IPS-11a (cell line): ENCODE results near the gene GALNT2.

Source experiments
- H3K4me3 ChIP-seq: one replicate; pipeline ENCODE4 v1.5.1; 2013; ENCODE audit warnings: low read depth, low read length, control low read depth

Gene GALNT2

DNA sequence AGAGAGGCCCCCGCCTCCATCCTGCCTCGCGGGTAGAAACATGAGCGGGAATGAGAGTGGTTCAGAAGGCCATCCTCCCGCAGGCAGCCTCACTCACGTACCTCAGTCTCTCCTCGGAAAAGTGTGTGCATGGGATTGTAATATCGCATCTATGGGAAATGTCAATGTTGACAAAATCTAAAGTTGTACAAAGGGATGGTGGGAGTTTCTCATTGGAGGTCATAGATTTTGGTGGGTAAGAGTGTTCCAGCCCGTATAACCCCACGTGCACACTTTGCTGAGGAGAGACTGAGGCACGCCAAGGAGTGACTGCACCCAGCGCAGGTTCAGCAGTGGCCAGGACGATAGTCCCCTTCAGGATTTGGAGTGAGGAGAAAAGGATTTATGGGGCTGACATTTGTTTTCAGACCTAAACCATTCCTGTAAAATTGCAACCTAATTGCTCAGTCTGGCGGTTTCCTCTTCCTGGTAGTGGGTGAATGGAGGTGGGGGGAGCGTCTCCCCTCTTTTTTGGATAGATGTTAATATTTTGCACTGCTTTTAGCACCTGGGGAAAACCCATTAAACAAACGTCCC is 59.6 kb downstream of the GALNT2 start:
- H3K4me3 ChIP-seq: no peak overlapping the region

DNA sequence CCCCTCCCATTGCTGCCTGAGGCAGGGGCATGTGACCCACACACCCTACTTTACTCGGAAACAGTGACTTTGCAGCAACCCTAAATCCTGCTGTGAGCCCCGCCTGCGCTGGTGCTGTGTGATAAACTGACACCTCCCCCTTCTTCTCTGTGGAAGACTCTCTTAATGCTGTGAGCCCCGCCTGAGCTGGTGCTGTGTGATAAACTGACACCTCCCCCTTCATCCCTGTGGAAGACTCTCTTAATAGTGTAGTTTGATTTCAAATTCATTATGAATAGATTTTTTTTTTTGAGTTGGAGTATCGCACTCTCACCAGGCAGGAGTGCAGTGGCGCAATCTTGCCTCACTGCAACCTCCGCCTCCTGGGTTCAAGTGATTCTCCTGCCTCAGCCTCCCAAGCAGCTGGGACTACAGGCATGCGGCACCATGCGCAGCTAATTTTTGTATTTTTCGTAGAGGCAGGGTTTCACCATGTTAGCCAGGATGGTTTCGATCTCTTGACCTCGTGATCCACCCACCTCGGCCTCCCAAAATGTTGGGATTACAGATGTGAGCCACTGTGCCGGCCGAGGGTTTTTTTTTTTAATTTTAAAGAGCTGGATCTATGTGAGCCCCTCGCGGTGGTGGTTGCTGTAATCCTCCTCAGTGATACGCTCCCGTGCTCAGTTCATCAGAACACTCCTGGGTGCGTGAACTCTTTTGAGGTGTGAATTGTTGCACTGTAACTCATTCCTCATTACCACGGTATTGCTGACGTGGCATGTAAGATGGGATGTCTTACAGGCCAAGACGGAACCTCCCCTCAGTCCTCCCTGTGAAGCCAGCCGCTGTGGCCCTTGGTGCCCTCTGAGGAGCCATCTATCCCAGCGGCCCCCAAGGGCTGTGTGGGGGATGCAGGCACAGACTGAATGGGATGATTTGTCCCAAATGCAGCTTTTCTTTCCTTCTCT is 60.3 kb downstream of the GALNT2 start:
- H3K4me3 ChIP-seq: no peak overlapping the region

DNA sequence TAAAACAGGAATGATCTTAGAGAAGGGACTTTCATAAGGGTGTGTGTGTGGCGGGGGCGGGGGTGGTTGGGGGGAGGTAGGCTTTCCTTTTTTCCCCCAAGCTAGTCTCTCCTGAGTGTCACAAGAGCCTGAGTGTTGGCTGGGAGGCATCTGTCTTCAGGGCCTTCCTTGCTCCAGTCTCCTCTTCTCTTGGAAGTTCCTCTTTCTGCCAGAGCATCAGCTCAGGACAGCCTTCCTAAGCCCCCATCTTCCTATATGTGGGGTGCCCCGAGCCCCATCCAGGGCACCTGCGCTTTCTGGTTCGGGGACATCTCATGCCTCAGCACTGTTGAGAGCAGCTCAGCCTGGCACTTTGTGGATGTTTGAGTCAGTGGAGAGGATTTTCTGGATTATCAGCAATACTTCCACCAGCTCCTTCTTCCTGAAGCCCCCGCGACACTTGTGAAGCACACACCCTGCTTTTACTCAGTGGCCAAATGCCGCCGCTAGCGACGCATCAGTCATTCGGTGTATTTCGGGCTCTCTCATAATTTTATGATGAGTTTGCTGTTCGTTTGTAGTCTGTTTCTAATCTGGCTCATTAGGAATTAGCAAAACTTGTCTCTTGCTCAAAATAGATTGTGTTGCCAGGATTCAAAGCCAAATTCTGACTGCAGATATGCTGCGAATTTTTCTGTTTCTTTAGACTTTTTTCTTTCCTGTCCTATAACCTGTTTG is 61.7 kb downstream of the GALNT2 start:
- no peak overlapping the region for H3K4me3 ChIP-seq

DNA sequence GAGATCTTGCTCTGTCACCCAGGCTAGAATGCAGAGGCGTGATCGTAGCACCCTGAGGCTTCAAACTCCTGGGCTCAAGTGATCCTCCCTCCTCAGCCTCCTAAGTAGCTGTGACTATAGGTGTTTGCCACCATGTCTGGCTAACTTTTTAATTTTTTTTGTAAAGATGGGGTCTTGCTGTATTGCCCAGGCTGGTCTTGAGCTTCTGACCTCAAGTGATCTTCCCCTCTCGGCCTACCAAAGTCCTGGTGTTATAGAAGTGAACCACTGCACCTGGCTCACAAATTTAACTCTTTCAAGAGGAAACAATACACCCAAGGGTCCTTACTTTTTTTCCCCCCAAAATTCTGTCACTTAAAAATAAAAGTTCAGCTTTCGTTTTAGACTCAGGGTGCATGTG is 62.3 kb downstream of the GALNT2 start:
- H3K4me3 ChIP-seq: no peak overlapping the region

DNA sequence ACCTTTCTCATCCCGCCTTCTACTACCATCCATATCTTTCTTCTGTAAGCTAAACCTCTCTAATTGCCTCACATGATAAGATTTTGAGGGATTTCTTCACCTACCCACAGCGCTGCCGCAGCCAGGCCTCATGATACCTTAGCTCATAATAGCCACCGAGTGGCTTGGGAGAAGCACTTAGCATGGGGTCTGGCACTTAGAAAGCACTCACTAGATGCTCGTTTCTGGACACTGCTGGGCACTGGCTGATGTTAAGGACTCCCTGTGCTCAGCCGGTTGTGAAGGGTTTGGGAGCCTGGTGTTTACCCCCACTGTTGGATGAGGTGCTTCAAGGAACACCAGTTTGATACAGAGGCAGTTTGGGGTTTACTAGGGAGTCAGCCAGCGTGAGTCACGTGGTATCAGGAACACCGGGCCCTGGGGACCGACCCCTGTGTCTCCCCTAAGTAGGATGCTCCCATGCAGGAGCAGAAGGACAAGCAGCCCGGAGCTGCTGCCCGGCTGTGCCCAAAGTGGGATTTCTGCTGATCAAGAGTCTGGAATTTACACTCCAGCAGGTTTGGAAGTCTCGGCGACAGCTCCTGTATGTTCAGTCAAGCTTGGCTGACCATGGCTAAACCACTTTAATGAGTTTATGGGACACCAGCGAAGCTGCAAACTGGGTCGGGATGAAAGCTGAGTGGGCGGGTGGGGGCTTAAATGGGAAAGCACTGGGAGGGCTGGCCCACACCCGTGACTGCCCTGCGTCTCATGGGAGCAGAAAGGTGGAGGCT is 63.3 kb downstream of the GALNT2 start:
- no peak overlapping the region for H3K4me3 ChIP-seq

DNA sequence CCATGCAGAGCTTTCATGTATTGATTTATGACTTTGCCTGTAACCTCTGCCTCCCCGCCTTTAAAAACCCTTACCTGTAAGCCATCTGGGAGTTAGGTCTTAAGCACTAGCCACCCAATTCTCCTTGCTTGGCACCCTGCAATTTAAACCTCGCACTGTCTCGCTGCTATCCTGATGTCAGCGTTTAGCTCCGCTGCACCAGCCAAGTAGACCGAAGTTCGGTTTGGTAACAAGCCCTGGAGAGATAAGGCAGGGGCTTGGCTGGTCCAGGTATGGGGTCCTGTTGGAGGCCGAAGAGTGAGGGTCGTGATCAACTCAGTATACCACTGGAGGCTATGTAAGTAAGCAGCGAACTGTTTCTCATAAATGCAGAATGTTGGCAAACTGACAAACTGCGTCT is 64.4 kb downstream of the GALNT2 start:
- no peak overlapping the region for H3K4me3 ChIP-seq

DNA sequence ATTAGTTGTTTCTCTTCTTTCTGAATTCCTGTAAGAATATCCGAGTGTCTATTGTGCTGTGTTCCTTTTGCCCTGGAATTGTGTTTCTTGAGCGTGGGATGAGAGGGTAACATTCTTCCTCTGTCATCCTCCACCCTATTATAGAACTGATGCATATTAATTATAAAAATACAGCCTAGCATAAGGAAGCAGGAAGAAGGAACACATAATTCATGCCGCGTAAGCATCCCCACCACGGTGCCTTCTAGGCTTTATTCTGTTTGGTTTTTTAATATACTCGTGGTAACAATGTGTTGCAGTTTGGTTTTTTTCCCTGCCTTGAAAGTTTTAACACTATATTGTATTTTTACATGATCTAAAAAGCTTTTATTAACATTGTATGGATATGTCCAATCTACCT is 65.7 kb downstream of the GALNT2 start:
- no peak overlapping the region for H3K4me3 ChIP-seq

DNA sequence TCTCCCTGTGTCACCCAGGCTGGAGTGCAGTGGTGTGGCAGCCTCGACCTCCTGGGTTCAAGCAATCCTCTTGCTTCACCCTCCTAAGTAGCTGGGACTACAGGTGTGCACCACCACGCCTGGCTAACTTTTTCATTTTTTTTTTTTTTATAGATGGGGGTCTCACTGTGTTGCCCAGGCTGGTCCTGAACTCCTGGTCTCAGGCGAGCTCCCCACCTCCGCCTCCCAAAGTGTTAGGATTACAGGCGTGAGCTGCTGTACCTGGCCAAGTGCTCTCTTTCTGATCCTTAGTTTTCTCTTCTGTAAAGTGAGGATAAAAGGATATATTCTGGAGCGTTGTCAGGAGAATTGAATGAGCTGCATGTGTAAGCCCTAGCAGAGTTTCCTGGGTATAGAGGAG is 68.7 kb downstream of the GALNT2 start:
- H3K4me3 ChIP-seq: no peak overlapping the region

DNA sequence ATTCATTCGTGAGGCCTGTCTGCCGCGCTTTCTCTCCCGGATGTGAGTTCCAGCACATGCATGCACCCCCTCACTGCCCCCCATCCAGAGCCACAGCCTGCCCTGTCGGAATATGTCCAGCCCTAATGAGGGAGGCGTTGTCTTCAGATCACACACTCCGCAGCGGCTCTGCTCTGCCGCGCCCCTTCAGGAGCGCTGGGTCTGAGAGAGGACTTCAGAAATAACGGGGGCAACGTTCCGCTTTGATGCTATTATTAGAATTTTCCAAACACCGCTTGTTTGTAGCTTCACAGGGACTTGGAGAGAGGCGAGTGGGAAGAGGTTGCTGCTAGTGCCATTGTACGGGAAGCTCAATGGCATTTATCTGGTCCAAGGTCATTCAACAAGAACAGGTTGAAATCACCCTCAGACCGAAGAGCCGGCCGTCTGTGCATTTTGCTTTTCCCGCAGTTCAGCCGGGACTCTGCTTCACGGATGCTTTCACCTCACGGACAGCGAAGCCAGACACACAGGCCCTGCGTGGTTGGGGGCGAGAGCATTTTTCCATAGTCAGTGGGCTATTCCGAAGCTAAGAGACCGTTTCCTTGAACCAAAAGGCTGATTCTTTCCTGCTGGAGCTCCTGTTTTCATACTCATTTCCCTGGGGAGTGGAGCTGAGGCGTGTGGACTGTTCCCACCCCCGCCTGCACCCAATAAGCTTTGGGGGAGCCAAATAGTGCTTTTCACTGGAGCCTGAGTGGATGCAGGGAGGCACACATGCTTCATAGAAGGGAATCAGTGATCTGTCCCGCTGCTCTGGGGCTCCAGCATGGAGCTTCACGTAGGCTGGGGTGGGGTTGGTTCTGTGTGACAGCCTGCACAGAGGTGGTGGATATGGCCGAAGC is 69.7 kb downstream of the GALNT2 start:
- H3K4me3 ChIP-seq: no peak overlapping the region

DNA sequence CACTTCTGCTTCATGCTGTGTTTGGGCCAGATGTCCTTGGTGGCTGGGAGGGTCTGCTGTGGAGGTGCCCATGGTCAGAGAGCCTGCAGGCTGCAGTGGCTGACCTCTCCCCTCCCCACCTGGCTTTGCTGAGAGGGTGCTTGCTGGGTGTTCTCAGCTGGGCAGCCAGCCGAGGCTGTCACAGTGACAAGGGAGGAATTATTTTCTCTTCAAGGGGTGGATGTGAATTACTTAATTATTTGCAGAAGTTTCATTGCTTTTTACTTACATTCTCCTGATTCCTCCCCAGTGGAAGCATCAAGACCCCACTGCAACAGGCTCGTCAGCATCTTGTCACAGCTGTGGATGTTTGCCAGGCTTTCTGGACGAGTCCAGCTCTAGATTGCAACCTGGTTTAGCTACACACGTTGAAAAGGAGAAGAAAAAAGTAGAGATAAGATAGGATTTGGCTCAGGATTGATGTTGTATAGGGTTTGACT is 70.3 kb downstream of the GALNT2 start:
- no peak overlapping the region for H3K4me3 ChIP-seq

DNA sequence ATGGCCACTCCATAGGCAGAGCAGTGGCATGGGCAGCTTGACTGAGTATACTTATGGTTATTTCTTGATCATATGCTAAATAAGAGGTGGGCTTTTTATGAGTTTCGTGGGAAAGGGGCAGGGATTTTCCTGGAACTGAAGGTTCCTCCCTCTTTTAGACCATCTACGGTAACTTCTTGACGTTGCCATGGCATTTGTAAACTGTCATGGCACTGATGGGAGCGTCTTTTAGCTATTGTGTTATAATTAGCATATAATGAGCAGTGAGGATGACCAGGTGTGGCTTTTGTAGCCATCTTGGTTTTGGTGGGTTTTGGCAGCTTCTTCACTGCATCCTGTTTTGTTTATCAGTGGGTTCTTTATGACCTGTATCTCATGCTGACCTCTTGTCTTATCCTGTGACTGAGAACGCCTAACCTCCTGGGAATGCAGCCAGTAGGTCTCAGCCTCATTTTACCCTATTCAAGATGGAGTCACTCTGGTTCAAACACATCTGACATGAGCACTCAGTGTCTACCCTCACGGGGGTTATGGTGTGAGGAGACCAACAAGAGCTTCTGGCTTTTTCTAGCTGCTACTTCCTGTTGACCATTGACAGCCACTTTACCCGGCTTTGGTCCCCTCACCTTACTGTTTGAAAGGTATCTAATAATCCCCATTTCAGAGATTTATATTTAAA is 71.7 kb downstream of the GALNT2 start:
- no peak overlapping the region for H3K4me3 ChIP-seq

DNA sequence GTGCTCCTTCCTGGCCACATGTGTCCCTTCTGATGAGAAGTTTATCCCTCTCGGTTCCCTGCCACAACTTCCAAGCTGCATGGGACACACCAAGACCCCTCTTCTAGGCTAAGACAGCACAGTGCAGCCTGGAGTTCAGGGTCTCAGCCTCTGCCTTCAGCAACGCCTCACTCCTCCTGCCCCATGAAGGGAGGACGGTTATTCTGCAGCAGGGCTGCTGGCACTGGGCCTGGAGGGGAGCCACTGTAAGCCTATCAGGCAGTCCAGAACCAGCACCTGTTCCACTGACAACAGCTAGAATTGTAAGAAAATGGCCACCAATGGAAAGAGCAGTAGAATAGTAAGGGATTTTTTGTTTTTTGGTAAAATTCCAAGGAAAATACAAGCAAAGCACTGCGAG is 72.3 kb downstream of the GALNT2 start:
- no peak overlapping the region for H3K4me3 ChIP-seq

DNA sequence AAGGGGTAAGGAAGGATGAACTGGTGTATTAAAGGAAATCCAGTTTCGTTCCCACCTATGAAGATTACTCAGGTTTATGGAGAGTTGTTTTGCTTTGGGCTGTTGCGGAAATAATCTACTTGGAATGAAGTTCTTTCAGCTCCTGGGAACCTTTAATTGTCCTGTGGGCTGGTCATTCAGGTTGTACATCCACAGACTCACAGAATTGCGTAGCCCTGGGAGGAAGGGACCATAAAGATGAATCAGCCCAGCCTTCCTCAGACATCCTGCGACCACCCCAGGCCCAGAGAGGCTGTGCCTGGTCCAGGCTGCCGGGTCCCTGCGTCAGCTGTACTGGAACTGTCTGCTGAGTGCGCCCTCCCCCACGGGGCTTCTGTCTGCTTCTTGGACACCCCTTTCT is 72.7 kb downstream of the GALNT2 start:
- no peak overlapping the region for H3K4me3 ChIP-seq

DNA sequence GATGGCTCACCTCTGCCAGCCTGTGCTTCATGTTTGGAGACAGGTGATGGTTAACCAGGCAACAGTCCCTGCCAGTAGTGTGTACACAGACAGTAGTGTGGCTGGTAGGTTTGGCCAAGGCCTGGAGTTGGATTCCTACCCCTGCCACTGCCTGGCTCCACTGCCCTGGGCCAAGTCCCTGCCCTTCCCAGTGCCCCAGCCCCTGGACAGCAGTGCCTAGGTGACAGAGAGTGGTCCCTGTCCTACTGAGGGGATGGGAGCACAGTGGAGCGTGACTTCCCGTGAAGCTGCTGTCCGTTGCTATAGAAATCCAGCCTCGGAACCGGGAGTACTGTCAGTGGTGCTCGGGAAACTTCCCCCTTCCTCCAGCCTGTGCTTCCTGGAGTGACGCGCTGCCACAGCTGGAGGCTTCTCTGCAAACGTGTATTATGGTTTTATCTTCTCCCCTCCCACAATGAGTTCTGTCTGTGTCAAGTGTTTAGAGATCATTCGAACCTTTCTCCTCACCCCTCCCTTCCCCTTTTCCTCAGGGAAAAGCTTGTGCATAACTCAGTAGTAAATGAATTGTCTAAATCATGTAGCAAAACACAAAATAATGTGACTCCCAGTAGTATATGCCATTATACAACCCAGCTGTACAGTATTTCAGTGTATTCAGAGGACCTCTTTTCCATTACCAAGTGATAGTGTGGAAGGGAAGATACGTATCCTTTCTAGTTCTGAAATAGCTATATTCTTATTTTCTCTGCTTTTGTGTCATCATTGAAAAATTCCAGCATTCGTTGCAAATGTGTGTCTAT is 73.4 kb downstream of the GALNT2 start:
- H3K4me3 ChIP-seq: no peak overlapping the region

DNA sequence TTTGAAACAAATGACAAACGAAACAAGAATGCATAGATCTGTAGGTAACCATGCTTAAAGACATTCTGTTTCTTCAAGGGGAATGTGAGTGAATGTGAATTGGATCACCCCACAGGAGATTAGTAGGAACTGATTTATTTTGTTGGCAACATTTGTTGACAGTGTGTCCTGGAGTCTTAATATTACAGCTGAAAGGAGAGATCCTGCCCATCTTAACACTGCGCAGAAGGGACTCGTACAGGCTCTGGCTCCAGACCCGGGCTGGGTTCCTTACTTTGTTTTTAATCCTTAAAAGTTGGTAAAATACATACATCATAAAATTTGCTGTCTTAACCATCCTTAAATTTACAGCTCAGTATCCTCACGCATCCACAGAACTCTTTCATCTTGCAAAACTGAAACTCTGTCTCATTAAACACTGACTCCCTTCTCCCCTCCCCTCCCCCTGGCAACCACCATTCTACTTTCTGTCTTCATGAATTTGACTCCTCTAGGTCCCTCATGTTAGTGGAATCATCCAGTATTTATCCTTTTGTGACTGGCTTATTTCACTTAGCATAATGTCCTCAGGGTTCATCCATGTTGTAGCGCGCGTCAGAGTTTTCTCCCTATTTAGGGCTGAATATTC is 74.1 kb downstream of the GALNT2 start:
- H3K4me3 ChIP-seq: no peak overlapping the region

DNA sequence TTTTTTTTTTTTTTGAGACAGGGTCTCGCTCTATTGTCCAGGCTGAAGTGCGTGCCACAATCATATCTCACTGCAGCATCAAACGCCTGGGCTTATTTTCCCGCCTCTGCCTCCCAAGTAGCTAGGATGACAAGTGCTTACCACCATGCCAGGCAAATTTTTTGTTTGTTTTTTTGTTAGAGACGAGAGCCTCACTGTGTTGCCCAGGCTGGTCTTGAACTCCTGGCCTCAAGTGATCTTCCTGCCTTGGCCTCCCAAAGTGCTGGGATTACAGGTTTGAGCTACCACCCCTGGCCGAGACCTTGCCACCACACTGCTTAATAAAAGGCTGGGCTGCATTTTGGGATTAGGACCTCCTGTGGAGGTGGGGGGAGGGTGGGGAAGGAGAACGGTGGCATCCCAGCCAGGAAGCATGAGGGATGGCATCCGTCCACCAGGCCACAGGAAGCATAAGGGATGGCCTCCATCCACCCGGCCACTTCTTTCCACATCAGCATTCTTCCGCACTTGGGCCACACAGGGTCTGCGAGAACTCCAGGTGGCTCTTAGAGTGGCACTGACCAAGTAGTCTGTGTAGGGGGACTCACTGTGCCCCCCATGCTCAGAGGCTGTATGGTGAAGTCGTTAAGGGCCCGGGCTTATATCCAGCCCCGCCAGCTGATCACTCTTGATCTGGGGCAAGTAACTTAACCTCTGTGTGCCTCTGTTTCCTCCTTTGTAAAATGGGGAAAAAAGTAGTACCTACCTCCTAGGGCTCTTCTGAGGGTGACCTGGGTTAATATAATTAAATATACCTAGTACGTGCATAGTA is 75.0 kb downstream of the GALNT2 start:
- no peak overlapping the region for H3K4me3 ChIP-seq

DNA sequence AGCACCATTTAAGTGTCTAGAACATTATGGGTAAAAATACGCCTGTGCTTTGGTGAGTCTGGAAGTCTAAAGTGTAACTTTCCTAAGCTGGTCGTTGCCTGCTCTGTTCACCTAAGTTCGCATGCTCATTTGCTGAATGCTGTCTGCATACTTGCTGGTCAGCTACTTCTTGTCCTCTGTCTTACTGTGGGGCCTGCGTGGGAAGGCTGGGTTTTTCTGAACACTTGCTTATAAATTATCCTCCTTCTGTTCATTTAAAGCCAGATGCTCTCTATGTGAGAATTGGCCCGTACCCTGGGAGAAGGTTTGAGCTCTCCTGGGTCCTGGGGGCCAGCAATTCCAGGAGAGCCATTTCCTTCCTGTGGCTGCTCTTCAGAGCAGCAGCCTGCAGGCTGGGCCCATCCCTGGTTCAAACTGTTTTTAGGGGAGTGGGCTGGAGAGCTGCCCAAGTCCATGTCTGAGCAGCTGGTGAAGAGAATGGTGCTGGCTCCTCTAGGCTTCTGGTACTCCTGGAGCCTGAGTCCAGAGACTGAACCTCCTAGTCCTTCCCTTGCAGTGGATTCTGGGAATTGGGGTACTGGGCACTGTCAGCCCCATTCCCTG is 75.7 kb downstream of the GALNT2 start:
- H3K4me3 ChIP-seq: no peak overlapping the region
